HEK293 (cell line): ENCODE data around the gene CDC14B.

ENCODE experiments used
- CTCF ChIP-seq: fragments of 450-650 bp; formaldehyde crosslinking; IDR thresholded peaks from 2 replicates; pipeline ENCODE4 v1.5.1; 2016; ENCODE audit warnings: missing biosample characterization, missing genetic modification characterization
- SP2 ChIP-seq: fragments of 450-650 bp; formaldehyde crosslinking; IDR thresholded peaks from 2 replicates; pipeline ENCODE4 v1.5.1; 2016; ENCODE audit warnings: missing biosample characterization, missing genetic modification characterization
- ZNF274 ChIP-seq, 2 experiments: fragments of 200-500 bp in 1 of 2; fragments of 450-650 bp in 1 of 2; sonication (Bioruptor generic) in 1 of 2; formaldehyde crosslinking in 1 of 2; IDR thresholded peaks; 2 replicates each; pipeline versions ENCODE4 v1.5.1 to v1.6.1; 2014 to 2016; ENCODE audit warnings: borderline replicate concordance in 1 of 2, inconsistent platforms in 1 of 2, low read length in 1 of 2, missing biosample characterization in 1 of 2, missing genetic modification characterization in 1 of 2
- ZNF280C ChIP-seq: fragments of 450-650 bp; formaldehyde crosslinking; IDR thresholded peaks from 2 replicates; pipeline ENCODE4 v1.5.1; 2016; ENCODE audit warnings: missing biosample characterization, missing genetic modification characterization
- TF ChIP-seq, protein P1 (sequence below): fragments of 450-650 bp; formaldehyde crosslinking; IDR thresholded peaks from 2 replicates; pipeline ENCODE4 v1.5.1; 2016; ENCODE audit warnings: missing biosample characterization, missing genetic modification characterization
- TF ChIP-seq, protein P2 (sequence below): fragments of 450-650 bp; formaldehyde crosslinking; IDR thresholded peaks from 2 replicates; pipeline ENCODE4 v1.5.1; 2016; ENCODE audit warnings: missing biosample characterization, missing genetic modification characterization

DNA sequence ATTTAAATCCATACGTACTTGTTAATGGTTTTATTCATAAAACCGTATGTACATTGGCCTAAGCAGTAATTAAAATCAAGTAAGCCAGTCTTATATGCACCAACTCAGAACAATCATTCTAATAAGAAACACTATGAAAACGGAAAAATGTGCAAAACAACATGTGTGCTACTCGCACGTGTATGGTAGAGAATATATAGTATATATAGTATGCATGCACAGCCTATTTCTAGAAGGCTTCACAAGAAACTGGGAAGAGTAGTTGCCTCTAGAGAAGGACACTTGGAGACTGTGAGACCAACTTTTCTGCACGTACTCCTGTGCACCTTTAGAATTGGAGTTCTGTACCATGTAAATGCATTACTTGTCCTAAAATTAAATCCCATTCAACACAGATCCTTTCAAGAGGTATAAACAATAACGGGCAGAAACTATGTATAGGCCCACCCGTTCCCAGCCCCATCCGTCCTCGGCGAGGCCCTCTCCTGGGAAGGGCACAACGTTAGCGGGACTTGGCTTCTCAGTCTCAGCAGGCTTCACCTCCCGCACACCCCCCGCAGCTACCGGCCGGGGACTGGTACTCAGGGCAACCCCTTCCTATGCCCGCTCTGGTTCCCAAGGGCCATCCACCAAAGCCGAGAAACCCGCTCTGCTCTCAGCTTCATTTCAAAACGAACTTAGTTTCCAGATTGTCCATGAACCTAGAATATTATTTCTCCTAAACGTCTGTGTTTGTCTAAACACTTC lies 2.0 kb downstream of the CDC14B start:
- TF ChIP-seq CTCF (tag by site-specific recombination) (no peak), ZNF280C (tag by site-specific recombination) (no peak), ZNF274 (IDR thresholded peaks at IDR 0.05; ENCODE audit: low read length) (no peak), ZNF274 (tag by site-specific recombination; IDR thresholded peaks at IDR 0.05; ENCODE audit: borderline replicate concordance) (no peak), SP2 (tag by site-specific recombination) (no peak)
- TF ChIP-seq, protein P1, sequence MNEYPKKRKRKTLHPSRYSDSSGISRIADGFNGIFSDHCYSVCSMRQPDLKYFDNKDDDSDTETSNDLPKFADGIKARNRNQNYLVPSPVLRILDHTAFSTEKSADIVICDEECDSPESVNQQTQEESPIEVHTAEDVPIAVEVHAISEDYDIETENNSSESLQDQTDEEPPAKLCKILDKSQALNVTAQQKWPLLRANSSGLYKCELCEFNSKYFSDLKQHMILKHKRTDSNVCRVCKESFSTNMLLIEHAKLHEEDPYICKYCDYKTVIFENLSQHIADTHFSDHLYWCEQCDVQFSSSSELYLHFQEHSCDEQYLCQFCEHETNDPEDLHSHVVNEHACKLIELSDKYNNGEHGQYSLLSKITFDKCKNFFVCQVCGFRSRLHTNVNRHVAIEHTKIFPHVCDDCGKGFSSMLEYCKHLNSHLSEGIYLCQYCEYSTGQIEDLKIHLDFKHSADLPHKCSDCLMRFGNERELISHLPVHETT (tag by site-specific recombination): no peak
- TF ChIP-seq, protein P2, sequence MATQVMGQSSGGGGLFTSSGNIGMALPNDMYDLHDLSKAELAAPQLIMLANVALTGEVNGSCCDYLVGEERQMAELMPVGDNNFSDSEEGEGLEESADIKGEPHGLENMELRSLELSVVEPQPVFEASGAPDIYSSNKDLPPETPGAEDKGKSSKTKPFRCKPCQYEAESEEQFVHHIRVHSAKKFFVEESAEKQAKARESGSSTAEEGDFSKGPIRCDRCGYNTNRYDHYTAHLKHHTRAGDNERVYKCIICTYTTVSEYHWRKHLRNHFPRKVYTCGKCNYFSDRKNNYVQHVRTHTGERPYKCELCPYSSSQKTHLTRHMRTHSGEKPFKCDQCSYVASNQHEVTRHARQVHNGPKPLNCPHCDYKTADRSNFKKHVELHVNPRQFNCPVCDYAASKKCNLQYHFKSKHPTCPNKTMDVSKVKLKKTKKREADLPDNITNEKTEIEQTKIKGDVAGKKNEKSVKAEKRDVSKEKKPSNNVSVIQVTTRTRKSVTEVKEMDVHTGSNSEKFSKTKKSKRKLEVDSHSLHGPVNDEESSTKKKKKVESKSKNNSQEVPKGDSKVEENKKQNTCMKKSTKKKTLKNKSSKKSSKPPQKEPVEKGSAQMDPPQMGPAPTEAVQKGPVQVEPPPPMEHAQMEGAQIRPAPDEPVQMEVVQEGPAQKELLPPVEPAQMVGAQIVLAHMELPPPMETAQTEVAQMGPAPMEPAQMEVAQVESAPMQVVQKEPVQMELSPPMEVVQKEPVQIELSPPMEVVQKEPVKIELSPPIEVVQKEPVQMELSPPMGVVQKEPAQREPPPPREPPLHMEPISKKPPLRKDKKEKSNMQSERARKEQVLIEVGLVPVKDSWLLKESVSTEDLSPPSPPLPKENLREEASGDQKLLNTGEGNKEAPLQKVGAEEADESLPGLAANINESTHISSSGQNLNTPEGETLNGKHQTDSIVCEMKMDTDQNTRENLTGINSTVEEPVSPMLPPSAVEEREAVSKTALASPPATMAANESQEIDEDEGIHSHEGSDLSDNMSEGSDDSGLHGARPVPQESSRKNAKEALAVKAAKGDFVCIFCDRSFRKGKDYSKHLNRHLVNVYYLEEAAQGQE (tag by site-specific recombination): no peak
